Activated naive CD4-positive, alpha-beta T cell treated with Interleukin-2 at 50 U/mL for 16 hours (primary cell): ENCODE results near the gene UBL3.

Experiments used
- DNase-seq: peaks from one replicate; pipeline ENCODE4 v3.0.0-alpha.2; 2020

The UBL3 gene

GRCh38 chr13:29808264-29808663, 42.2 kb downstream of the UBL3 start:
- no peak for DNase-seq

- peak; percentile 27 for DNase-seq
Measured at GRCh38 chr13:29805994-29806979, 44.1 kb downstream of the UBL3 start.

- no peak for DNase-seq
Measured at GRCh38 chr13:29803221-29803620, 47.2 kb downstream of the UBL3 start.

- DNase-seq, result no peak
Measured at GRCh38 chr13:29802621-29803020, 47.8 kb downstream of the UBL3 start.

- no peak for DNase-seq
Measured at GRCh38 chr13:29801737-29802305, 48.6 kb downstream of the UBL3 start.

- no peak for DNase-seq
Measured at GRCh38 chr13:29801102-29801501, 49.3 kb downstream of the UBL3 start.

DNA sequence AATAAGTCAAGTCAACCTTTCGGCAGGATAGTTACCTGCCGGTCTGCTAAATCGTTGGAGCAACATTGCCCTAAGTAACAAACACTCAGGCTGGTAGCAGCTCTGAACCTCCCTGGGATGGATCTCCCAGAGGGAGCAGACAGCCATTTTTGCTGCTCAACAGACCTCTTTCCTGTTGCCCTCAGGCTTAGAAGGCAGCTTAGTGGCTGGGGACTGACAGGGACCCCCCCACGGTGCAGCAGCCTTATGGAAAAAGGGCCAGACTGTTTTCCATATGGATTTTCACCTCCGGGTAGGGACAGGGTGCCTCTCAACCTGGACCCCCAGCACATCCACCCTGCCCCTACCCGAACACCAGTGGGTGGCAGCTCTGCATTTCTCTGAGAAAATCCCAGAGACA, 49.7 kb downstream of the UBL3 start:
- no peak for DNase-seq

GRCh38 chr13:29799041-29799440, 51.4 kb downstream of the UBL3 start:
- no peak for DNase-seq

DNA sequence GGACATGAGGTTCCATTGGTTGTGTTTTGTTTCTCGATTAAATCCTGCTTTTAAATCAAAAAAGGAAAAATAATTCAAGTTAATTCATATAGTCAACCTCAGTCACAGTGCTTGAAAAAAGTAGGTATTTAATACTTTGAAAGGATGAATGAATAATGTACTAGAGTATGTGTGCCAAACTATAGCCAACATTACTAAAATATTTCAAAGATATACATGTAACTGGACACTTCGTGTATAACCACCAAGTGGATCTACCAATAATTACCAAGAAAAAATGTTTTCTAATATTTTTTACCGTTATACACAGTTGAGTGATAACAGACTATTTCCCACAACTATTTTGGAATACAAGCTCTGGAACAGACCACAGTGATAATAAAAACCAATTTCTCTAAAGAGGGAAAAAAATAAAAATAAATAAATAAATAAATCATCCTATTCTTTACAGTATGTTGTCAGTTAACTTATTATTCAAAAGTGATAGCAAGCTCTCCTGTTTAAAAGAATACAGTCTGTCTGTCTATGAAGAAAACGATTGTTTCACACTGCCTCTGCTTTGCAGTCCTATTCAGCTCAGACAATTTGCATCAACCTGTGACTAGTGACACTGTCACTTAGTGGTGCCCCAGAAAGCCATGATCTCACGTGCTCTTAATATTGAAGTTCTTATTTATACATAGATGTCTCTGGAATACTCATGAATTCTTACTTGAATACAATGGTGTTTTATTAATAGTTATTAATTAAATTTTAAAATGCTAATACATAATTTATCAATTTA, 58.2 kb downstream of the UBL3 start:
- no peak for DNase-seq

DNA sequence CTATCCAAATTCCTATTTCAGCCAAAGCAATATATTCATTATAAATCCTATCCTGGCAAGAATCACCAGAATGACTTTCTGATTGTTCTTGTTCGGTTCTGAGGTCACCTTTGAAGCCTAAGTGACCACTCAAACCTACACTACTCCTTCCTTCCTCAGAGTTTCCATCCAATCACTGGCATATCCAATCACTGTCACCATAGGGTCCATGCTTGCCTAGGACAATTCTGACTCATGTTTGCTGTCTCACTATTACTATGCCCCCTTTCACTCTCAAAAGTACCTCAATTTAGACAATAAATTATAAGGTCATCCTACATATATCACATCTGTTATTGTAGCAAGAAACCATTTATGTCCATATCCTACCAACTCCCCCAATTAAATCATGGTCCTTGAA, 58.9 kb downstream of the UBL3 start:
- DNase-seq, result no peak

- no peak for DNase-seq
Measured at GRCh38 chr13:29786698-29787097, 63.7 kb downstream of the UBL3 start.

GRCh38 chr13:29785978-29786377, 64.4 kb downstream of the UBL3 start:
- no peak for DNase-seq

DNA sequence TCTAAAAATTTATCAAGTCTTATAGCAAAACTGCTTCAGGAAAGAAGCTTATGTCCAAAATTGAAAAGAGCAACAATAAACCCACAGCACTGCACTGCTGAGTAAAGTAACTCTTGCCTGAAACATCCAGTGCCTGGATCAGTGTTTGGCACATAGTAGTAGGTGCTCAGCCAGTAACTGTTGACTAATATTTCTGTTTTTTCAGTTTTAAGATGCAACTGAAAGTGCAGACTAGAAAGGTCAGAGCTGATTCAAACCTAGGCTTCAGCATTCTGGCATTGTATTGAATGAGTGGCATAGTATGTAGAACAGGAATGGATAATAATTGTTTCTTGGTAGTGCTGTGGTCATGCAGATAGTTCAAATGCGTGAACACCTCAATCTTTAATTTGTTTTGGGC, 67.6 kb downstream of the UBL3 start:
- DNase-seq, result no peak

DNA sequence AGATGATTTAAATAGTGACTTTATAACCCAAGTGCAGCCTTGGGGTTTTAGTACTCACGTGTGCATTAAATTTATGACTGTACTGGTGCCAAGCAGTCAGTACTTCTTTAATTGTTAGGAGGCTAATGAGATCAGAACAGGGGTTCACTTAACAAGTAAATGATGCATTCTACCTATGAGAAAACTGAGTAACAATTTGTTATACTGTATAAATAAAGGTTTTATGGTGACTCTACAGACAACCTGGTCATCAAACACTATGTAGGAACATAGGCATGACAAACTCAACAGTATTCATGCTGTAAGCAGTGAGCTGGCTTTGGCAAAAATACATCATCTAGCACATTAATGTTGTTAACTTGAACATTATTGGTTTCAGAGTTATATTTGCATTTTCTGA, 75.6 kb downstream of the UBL3 start:
- DNase-seq, result no peak

DNA sequence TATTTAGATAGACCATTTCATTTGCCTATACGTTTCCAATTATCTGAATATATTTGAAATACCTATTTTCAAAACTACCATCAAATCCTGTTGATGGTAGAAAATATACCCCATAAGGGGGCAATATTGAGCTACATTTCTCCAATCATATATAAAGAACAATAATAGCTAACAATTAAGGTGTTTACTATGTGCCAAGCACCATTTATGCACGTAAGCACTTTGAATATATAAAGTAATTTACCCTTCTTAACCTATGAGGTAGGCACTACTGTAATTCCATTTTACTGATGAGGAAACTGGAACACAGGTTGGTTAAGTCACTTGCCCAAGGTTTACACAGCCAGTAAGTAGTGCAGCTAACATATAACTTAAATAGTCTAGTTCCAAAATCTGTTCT, 79.2 kb downstream of the UBL3 start:
- DNase-seq, result no peak

GRCh38 chr13:29767006-29767405, 83.4 kb downstream of the UBL3 start:
- no peak for DNase-seq

DNA sequence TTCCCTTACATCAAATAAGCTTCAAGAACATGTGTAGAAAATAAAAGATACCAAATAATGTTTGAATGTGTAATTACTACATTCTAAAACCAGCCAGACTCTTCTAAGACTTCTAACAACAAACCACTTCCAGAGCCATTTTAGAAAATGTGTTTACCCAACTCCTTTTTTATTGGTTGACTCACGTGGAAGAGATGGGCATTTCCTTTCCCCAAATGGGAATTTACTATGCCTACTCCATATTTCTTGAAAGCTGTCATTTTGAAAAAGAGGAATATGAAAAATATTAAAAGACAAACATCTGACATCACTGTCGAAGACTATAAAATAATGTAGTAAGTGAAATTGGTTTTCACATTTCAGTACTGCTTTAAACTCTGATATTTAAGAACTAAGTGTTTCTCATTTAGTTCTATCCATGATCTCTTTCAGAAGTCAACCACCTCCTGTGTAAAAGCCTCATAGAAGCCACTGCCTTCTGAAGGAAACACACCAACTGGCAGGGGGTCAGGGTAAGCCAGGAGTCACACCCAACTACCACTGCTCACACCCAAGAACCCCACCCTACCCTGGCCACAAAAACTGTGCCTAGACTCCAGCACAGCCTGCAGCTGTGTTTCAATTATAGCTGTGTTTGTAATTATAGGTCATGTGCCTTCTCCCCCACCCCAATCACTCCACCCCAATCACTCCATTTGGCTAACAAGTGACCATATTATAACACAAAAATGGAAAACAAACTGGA, 86.8 kb downstream of the UBL3 start:
- no peak for DNase-seq

DNA sequence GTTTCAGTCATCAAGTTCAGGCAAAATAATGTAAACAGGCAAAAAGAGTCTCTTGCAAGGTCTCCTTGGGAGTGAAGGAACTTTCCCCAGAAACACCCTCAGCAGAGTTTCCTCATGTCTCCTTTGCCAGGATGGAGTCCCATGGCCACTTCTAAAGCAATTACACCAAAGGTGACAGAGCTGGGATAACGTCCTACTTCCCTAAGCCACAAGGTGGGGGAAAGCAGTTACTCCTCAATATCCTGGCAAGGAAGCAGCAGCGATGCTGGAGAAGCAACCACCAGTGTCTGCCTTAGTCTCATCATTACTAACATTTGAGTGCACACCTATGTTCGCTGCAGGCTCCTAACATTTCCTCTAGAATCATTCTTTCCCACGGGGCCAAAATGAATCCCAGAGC, 88.6 kb downstream of the UBL3 start:
- no peak for DNase-seq

DNA sequence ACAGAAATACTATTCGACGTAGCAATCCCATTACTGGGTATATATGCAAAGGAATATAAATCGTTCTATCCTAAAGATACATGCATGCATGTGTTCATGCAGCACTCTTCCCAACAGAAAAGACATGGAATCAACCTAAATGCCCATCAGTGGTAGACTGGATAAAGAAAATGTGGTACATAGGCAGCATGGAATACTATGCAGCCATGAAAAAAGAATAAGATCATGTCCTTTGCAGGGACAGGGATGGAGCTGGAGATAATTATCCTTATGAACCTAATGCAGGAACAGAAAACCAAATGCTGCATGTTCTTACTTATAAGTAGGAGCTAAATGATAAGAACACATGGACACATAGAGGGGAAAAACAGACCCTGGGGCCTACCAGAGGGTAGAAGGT, 89.3 kb downstream of the UBL3 start:
- DNase-seq, result no peak

DNA sequence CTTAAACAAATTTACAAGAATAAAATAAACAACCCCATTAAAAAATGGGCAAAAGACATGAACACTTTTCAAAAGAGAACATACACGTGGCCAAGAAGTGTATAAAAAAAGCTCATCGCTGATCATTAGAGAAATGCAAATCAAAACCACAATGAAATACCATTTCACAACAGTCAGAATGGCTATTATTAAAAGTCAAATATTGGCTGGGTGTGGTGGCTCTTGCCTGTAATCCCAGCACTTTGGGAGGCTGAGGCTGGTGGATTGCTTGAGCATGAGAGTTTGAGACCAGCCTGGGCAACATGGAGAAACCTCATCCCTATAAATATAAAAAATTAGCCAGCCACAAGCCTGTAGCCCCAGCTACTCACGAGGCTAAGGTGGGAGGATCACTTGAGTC, 89.9 kb downstream of the UBL3 start:
- DNase-seq, result no peak

DNA sequence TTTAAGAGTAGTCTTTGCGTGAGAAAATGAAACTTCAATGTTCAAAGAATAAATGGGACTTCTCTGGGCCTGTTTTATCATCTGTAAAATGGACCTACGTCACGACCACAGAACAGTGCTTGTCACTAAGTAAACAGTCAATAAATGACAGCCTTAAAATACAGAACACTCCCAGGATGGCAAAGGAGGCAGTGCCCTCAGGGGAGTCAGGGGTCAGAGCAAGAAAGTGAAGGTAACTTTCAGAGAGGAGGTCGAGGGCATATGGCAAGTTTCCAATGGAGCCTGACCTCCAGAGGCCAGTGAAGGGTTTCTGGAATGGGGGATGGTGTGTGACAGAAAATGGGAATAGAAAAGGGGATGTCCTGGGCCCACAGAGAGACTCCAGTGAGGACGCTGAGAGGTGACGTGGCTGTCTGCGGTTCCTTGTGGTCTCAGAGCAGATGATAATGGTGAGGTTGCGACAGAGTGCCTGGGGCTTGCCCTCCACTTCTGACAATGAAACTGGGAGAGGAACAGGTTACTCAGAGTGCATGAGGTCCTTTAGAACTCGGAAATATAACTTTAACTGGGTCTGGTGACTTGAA, 91.8 kb downstream of the UBL3 start:
- peak; percentile 71 for DNase-seq

DNA sequence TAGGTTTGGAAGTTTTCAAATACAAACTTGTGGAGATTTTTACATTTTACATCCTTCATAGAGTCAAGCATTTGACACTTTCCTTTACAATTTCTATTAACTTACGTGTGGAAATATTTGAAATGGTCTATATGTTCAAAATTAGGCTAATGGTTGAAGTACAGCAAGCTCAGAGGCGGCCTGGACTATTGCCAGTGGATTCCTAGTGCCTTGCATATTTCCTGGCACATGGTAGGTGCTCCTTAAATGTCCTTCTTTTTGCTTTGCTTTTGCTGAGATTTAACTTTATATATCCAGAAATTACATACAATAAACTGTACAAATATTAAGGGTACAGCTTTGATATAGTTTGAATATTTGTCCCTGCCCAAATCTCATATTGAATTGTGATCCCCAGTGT, 93.9 kb downstream of the UBL3 start:
- no peak for DNase-seq

DNA sequence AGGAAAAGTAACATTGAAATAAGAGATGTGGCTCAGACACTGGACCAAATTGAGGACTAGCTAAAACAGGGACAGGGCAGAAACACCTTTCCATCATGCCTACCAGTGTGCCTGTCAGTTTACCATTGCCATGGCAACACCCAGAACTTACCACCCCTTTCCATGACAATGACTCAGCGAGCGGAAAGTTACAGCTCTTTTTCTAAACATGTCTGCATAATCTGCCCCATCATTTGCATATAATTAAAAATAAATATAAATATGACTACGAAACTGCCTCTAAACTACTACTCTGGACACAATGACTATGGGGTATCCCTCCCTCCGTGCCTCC, 96.0 kb downstream of the UBL3 start:
- peak; percentile 28 for DNase-seq
